Parathyroid adenoma (tissue), 2 donors: ENCODE data around the gene TFCP2L1.

ENCODE experiments used
- H2AFZ ChIP-seq: fragments of 300-600 bp; sonication (generic); one replicate; pipeline ENCODE4 v1.7.0; 2017; ENCODE audit warnings: antibody characterized with exemption, mild to moderate bottlenecking
- H3K27ac ChIP-seq: fragments of 300-600 bp; sonication (generic); one replicate; pipeline ENCODE4 v1.7.0; 2017
- H3K27me3 ChIP-seq: fragments of 300-600 bp; sonication (generic); one replicate; pipeline ENCODE4 v1.7.0; 2017; ENCODE audit warnings: low read length; ENCODE audit not compliant: control insufficient read depth, insufficient read depth
- H3K36me3 ChIP-seq: fragments of 300-600 bp; sonication (generic); one replicate; pipeline ENCODE4 v1.7.0; 2017; ENCODE audit warnings: low read length; ENCODE audit not compliant: control insufficient read depth, insufficient read depth
- H3K4me1 ChIP-seq: fragments of 300-600 bp; sonication (generic); one replicate; pipeline ENCODE4 v1.7.0; 2017; ENCODE audit warnings: control low read depth
- H3K4me2 ChIP-seq: fragments of 300-600 bp; sonication (generic); one replicate; pipeline ENCODE4 v1.7.0; 2017; ENCODE audit warnings: low read length
- H3K4me3 ChIP-seq: fragments of 300-600 bp; sonication (generic); one replicate; pipeline ENCODE4 v1.7.0; 2017; ENCODE audit warnings: low read depth, low read length
- H3K79me2 ChIP-seq: fragments of 300-600 bp; sonication (generic); one replicate; pipeline ENCODE4 v1.7.0; 2017; ENCODE audit warnings: control low read depth
- H3K9ac ChIP-seq: fragments of 300-600 bp; sonication (generic); one replicate; pipeline ENCODE4 v1.7.0; 2017; ENCODE audit warnings: mild to moderate bottlenecking
- H3K9me3 ChIP-seq: fragments of 300-600 bp; sonication (generic); one replicate; pipeline ENCODE4 v1.7.0; 2017; ENCODE audit warnings: low read length; ENCODE audit not compliant: control insufficient read depth
- TF ChIP-seq, protein P1 (sequence below): fragments of 300-600 bp; sonication (generic); IDR thresholded peaks from one replicate; pipeline ENCODE4 v1.7.0; 2017; ENCODE audit warnings: antibody characterized with exemption, mild to moderate bottlenecking
- donor health status: primary hyperparathyroidism.

Gene TFCP2L1

DNA sequence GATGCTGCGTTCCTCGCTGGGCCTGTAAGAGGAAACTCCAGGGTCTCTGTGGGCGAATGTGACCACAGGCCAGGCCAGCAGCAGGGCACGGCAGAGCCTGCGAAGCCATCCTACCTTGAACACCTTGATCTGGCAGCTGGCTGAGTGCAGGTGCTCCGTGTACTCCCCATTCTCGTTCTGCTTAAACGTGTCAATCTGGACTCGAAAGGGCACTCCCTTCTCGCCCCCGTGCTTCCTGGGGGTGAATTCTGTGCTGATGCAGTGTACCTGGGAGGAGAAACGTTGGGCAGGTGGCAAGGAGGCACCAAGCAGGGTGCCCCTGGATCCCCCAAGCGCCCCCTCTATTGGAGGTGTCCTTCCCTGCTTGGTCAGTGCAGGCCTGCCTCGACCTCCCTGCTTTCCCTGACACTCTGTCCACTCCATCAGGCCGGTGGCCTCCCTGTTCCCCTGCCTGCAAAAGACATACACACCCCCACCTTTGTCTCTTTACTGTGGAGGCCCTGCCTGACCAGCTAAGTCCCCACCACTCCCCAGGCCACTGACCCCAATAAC lies 38.2 kb downstream of the TFCP2L1 start:
- TF ChIP-seq, protein P1, sequence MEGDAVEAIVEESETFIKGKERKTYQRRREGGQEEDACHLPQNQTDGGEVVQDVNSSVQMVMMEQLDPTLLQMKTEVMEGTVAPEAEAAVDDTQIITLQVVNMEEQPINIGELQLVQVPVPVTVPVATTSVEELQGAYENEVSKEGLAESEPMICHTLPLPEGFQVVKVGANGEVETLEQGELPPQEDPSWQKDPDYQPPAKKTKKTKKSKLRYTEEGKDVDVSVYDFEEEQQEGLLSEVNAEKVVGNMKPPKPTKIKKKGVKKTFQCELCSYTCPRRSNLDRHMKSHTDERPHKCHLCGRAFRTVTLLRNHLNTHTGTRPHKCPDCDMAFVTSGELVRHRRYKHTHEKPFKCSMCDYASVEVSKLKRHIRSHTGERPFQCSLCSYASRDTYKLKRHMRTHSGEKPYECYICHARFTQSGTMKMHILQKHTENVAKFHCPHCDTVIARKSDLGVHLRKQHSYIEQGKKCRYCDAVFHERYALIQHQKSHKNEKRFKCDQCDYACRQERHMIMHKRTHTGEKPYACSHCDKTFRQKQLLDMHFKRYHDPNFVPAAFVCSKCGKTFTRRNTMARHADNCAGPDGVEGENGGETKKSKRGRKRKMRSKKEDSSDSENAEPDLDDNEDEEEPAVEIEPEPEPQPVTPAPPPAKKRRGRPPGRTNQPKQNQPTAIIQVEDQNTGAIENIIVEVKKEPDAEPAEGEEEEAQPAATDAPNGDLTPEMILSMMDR, result no peak
- Histone ChIP-seq H3K4me1 (no peaks in the 10 kb centered on the region), H2AFZ (no peak overlapping the region), H3K4me2 (no peak overlapping the region), H3K27me3 (no peaks in the 10 kb centered on the region), H3K4me3 (no peak overlapping the region), H3K9me3 (no peaks in the 10 kb centered on the region), H3K36me3 (no peaks in the 10 kb centered on the region), H3K79me2 (no peaks in the 10 kb centered on the region), H3K9ac (no peak overlapping the region), H3K27ac (no peak overlapping the region)

DNA sequence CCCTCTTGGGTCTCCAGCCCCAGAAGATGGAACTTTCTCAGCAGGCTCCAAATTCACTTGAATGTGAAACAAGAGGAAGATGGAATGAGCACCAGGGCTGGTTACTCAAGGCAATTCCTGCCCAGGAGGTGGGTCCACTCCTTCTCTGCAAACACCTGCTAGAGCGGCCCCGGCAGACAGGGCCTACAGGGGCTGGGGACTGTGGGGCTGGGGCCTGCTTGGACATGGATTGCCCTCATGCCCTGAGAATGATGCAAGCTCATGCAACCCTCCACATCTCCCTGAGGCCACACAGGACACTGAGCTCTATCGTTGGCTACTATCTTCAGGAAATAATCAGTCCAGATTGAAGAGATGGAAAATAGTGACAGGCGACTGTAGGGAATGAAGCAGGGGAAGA lies 39.1 kb downstream of the TFCP2L1 start:
- Histone ChIP-seq H3K4me1 (no peaks in the 10 kb centered on the region), H3K9me3 (no peaks in the 10 kb centered on the region), H3K27ac (no peak overlapping the region), H2AFZ (no peak overlapping the region), H3K27me3 (no peaks in the 10 kb centered on the region), H3K9ac (no peak overlapping the region), H3K4me3 (no peak overlapping the region), H3K79me2 (no peaks in the 10 kb centered on the region), H3K4me2 (no peak overlapping the region), H3K36me3 (no peaks in the 10 kb centered on the region)
- TF ChIP-seq, protein P1, result no peak

DNA sequence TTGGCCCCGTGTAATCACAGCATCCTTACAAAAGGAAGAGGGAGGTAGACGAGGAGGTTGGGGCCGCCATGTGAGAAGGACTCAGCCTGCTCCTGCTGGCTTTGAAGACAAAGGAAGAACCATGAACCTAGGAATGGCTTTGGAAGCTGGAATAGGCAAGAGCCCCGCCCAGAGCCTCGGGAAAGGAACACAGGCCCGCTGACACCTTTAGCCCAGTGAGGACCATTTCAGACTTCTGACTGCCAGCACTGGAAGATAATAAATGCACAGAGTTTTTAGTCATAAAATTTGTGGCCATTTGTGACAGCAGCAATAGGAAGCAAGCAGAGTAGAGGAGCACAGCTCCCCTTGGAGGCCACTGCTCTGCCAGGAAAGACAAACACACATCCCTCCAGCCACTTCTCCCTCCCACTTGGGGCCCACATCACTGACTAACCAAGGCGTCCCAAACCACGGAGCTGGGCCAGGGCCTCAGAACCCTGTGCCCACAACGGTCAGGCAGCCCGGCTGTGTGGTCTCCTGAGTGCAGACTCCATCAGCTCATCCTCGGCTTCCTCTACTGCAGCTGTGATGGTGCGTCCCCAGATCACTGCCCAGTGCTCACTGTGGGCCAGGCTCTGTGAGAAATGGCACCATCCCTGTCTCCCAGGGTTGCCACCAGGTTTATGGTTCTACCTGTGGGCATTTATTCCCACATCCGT lies 39.7 kb downstream of the TFCP2L1 start:
- Histone ChIP-seq H3K4me2 (no peak overlapping the region), H3K4me1 (no peaks in the 10 kb centered on the region), H3K9ac (no peak overlapping the region), H3K4me3 (no peak overlapping the region), H3K27me3 (no peaks in the 10 kb centered on the region), H3K27ac (no peak overlapping the region), H3K79me2 (no peaks in the 10 kb centered on the region), H2AFZ (no peak overlapping the region), H3K9me3 (no peaks in the 10 kb centered on the region), H3K36me3 (no peaks in the 10 kb centered on the region)
- TF ChIP-seq, protein P1, result no peak

DNA sequence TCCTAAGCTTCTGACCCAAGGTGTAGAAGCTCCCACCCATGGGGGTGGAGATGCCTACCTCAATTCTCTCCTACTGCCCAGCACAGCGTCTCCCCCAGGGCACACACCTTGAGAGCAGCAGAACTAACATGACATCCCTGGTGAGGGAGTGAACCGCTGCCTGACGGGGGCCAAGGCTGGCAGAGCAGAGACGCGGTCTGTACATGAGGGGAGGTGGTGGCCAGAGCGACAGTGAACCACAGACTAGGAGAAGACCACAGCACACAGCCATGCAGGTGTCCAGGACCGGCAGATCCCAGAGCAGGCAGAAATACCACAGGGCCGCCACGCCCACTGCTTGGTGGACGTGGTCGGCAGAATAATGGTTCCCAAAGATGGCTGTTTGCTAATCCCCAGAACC lies 40.4 kb downstream of the TFCP2L1 start:
- H3K36me3 ChIP-seq, result no peaks in the 10 kb centered on the region
- no peak overlapping the region for H3K27ac ChIP-seq

More for the DNA sequence above, 40.4 kb downstream of the TFCP2L1 start:
- TF ChIP-seq, protein P1, result no peak
- Histone ChIP-seq H2AFZ (no peak overlapping the region), H3K9ac (no peak overlapping the region), H3K27me3 (no peaks in the 10 kb centered on the region), H3K79me2 (no peaks in the 10 kb centered on the region), H3K4me3 (no peak overlapping the region), H3K4me2 (no peak overlapping the region), H3K4me1 (no peaks in the 10 kb centered on the region), H3K9me3 (no peaks in the 10 kb centered on the region)
